GM04503 (cell line): ENCODE data around the gene ELOVL2.

Experiments used
- DNase-seq: peaks from one replicate; pipeline ENCODE4 v3.0.0-alpha.2; 2012; ENCODE audit warnings: low read depth

ELOVL2 gene

DNA sequence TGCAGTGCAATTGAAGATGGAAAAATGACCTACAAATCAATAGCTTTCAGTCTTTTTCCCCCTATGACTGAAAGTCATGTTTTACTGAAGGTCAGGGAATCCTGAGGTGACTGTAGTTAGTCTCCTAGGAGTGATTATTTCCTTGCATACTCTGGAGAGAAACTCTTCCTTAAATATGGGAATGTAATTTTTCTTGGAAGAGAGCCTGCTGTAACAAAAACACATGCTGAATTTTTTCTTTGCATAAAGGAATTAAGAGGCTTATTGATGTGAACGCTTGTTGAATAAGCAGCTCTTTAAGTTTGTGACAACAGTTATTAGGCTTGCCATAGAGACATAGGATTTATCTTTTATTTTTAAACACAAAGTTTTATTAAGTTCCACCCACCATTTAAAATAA, 64.5 kb downstream of the ELOVL2 start:
- no peak for DNase-seq

DNA sequence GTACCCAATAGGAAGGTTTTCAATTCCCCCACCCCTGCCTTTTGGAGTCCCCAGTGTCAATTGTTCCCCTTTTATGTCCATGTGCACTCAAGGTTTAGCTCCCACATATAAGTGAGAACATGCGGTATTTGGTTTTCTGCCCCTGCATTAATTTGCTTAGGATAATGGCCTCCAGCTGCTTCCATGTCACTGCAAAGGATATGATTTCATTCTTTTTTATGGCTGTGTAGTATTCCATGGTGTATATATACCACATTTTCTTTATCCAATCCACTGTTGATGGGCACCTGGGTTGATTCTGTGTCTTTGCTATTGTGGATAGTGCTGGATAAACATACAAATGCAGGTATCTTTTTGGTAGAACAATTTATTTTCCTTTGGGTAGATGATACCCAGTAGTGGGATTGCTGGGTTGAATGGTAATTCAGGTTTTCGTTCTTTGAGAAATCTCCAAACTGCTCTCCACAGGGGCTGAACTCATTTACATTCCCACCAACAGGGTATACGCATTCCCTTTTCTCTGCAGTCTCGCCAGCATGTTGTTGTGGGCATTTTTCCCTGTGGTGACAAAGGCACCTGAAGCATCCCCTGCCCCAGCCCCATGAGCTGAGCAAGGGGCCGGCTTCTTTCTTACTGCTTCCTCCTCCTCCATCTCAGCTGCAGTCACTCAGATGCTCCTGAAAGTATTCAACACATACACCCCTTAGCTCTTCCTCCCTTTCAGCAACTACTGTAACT, 66.7 kb downstream of the ELOVL2 start:
- DNase-seq, result no peak

GRCh38 chr6:10976571-10976970, 67.5 kb downstream of the ELOVL2 start:
- DNase-seq, result no peak

- no peak for DNase-seq
Observed at GRCh38 chr6:10972196-10972595, 71.9 kb downstream of the ELOVL2 start.

GRCh38 chr6:10970731-10971130, 73.4 kb downstream of the ELOVL2 start:
- DNase-seq, result no peak

GRCh38 chr6:10968776-10969175, 75.3 kb downstream of the ELOVL2 start:
- no peak for DNase-seq

DNA sequence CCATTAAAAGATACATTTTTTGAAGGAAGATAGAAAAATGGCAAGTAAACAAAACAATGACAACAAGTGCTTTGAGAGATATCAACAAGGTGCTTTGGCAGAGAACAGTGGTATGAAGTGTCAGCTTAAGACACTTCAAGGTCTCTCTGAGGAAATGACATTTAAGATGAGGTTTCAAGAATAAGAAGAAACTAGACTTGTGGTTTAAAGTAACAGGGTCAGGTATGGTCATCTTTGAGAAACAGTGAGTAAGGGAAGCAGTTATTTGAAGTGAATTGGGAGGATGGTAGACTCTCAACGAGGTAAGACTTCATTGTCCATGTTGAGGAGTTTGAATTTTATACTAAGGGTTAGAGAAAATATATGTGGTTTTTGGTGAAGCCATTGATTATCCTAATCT, 79.4 kb downstream of the ELOVL2 start:
- no peak for DNase-seq

DNA sequence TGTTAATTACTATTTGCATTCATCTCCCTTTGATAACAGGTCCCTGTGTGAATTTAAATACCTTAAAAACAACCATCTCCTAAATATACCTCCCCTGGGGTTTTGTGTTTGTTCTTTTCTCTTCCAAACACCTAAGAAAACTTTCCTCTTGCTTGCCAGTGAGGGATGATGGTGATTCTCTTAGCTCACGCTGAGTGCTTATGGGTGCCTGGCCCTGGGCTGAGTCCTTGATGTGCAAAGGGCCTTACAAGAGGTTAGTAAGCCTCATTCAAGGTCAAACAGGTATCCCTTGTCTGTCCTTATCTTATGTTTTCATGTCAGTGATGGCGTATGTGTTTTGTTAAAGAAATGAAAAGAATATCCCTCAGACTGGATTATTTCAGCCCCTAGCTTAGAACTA, 81.0 kb downstream of the ELOVL2 start:
- no peak for DNase-seq

DNA sequence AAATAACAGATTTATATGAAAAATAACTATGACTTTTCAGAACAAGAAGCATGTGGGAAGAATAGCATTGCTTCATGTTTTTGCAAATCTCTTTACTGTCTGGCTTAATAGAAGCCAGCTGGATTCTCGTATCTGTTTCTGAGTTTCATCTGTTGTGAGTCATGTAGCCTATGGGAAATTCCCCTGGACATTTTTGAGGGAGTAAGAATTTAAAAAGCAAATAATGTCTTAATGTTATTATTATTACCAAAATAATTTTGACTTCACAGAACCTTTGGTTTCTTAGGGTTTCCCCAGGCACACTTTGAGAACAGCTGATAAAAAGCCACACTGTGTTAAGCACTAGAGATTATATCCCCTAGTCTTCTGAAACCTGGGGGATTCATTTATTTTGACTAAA, 81.4 kb downstream of the ELOVL2 start:
- DNase-seq, result peak; percentile 36

DNA sequence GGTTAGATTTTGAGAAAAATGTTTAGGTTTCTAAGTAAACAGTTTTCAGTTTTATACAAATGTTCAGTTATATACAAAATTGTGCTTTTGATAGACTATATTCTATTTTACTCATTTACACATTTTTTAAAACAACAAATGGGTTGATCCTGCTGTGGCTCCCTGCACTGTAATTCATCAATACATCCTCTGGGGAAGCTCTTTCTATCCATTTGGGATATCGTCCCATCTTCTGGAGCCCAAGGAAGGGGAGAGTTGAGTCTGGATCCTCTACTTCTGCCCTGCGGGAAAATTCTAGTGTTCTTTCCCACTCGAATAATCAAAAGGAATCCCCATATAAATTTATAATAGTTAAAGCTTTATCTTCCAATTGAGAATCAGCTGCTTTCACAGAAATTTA, 82.3 kb downstream of the ELOVL2 start:
- no peak for DNase-seq

DNA sequence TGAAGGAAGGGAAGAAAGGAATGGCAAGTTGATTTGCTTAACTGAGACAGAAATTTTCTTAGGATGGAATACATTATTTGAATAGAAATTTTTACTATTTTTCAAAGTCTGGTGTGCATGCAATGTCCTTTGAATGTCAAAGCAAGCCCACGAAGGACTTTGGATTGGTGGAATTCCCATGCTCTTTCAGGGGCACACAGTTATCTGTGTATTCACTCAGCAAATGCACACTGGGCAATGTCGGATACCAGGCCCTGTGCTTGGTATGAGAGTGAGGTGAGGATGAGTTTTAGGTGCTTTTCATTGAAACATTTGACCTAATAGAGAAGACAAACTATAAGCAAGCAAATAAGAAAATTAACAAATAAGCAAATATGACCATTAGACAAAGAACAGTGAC, 83.9 kb downstream of the ELOVL2 start:
- no peak for DNase-seq

DNA sequence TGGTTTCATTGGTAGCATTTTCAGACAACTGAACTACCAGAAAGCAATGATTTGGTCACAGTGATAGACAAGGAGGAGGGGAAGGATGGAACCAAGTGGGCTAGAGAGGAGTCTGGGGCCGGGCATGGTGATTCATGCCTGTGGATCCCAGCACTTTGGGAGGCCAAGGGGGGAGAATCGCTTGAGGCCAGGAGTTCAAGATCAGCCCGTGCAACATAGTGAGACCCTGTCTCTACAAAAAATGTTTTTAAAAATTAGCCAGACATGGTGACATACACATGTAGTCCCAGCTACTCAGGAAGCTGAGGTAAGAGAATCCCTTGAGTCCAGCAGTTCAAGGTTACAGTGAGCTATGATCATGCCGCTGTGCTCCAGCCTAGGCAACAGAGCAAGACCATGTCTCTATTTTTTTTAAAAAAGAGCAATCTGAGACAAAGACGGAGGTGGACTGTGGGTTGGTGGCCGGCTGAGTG, 86.7 kb downstream of the ELOVL2 start:
- DNase-seq, result no peak

DNA sequence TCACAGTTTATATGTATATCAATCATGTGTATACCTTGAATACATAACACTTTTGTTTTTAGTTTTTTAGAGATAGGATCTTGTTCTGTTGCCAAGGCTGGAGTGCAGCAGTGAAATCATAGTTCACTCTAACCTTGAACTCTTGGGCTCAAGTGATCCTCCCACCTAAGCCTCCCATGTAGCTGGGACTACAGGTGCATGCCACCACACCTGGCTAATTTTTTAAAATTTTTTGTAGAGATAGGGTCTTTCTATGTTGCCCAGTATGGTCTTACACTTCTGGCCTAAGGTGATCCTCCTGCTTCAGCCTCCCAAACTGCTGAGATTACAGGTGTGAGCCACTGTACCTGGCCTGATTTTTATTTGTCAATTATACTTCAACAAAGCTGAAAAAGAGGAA, 87.3 kb downstream of the ELOVL2 start:
- no peak for DNase-seq

GRCh38 chr6:10954590-10955010, 89.5 kb downstream of the ELOVL2 start:
- no peak for DNase-seq

GRCh38 chr6:10951675-10952282, 92.3 kb downstream of the ELOVL2 start:
- DNase-seq, result no peak

DNA sequence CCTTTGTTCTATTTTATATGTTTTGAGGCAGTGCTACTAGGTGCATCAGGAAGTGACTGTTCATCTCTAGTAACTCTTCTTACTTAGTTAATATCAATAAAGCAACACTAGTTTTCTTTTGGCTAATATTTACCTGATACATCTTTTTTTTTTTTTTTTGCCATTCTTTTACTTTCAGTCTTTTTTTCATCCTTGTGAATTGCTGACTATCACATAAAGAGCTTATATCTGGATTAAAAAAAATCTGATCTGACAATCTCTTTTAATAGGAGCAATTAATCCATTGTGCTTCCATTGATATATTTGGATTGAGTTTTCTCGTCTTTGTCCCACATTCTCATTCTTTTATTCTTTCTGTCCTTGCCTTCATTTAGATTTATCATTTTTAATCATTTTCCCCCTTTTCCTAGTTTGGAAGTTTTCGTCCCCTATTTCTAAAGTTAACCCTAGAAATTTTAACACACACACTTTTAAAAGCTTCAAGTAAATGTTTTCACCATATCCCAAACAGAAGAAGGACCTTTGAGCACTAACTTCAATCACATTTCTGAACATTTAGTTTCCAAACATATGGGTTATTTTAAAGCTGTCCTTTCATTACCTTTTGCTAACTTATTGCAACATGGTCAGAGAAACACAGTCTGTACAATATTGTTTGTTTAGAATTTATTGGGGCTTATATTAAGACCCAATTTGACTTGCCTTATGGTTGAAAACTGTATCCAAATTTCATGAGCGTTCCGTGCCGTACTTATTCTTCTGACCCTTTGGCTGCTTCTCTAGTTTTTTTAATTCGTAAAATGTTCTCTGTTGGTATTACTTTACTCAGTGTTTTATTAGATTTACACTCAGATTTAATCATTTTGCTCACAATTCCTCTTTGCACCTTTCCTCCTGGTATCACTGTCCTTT, 94.3 kb downstream of the ELOVL2 start:
- DNase-seq, result no peak

DNA sequence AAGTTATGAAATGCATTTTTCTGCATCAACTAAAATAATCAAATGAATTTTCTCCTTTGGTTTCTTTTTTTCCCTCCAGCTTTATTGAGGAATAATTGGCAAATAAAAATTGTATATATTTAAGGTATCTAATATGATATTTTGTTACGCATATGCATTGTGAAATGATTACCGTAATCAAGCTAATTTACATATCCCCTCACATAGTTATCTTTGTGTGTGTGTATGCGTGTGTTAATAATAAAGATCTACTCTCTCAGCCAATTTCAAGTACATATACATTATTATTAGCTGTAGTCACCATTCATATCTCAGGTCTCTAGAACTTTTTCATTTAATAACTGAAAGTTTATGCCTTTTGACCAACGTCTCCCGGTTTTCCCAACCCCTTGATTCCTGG, 96.1 kb downstream of the ELOVL2 start:
- no peak for DNase-seq

- DNase-seq, result no peak
Observed at GRCh38 chr6:10945845-10946244, 98.3 kb downstream of the ELOVL2 start.

DNA sequence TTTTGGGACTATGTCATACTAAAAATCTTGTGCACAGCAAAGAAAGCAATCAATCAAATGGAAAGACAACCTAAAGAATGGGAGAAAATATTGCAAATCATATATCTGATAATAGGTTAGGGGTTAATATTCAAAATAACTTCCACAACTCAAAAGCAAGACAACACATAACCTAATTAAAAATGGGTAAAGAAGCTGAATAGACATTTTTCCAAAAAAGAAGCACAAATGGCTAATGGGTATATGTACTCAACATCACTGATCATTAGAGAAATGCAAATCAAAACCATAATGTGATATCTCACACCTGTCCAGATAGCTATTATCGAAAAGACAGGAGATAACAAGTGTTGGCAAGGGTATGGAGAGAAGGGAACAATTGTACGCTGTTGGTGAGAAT, 104.3 kb downstream of the ELOVL2 start:
- no peak for DNase-seq

GRCh38 chr6:10933126-10933525, 111.0 kb downstream of the ELOVL2 start:
- no peak for DNase-seq
